Transverse colon (tissue), 4 donors: Measurements from ENCODE around the gene C4BPB.

Experiments
- CTCF ChIP-seq, 5 experiments: fragments of 200-600 bp in 3 of 5; fragments of 450-650 bp in 2 of 5; sonication (generic) in 3 of 5; IDR thresholded peaks; 1 replicate in 2 of 5; 2 replicates in 3 of 5; pipeline ENCODE4 v1.5.1; 2016 to 2017; ENCODE audit warnings: antibody characterized with exemption in 5 of 5, inconsistent platforms in 3 of 5, mild to moderate bottlenecking in 2 of 5, moderate library complexity in 1 of 5
- POLR2AphosphoS5 ChIP-seq, 3 donors: sonication (generic); formaldehyde crosslinking; IDR thresholded peaks; one replicate each; pipeline ENCODE4 v1.6.1; 2016; ENCODE audit warnings: antibody characterized with exemption in 3 of 3

GRCh38 chr1:207140536-207140935, 51.9 kb downstream of the C4BPB start:
- TF ChIP-seq CTCF (IDR thresholded peaks at IDR 0.05) (no peak), POLR2AphosphoS5 (IDR thresholded peaks at IDR 0.05) (no peak)
